ENCODE data around the gene ABCA8.

The ABCA8 gene

DNA sequence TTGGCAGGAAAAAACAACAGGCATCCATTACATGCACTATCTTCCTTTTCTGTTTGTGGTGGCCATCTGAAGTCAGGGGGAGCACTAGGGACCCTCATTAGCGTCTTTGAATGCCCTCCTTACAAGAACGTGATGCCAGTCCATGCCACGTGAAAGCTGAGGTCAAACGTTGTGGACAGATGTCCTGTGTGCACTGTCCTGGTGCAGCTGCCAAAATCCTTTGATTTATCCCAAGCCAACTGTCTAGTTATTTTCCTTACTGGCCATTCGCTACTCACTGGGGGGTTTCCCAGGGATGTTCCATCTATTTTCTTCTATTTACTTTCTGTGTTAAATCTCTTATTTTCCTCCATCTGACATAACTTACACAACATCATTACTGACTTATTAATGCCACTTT is 135.7 kb downstream of the ABCA8 start:
- no peak for DNase-seq (ENCODE audit: low read depth)
- TF ChIP-seq, protein P1, sequence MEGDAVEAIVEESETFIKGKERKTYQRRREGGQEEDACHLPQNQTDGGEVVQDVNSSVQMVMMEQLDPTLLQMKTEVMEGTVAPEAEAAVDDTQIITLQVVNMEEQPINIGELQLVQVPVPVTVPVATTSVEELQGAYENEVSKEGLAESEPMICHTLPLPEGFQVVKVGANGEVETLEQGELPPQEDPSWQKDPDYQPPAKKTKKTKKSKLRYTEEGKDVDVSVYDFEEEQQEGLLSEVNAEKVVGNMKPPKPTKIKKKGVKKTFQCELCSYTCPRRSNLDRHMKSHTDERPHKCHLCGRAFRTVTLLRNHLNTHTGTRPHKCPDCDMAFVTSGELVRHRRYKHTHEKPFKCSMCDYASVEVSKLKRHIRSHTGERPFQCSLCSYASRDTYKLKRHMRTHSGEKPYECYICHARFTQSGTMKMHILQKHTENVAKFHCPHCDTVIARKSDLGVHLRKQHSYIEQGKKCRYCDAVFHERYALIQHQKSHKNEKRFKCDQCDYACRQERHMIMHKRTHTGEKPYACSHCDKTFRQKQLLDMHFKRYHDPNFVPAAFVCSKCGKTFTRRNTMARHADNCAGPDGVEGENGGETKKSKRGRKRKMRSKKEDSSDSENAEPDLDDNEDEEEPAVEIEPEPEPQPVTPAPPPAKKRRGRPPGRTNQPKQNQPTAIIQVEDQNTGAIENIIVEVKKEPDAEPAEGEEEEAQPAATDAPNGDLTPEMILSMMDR (IDR thresholded peaks at IDR 0.05; ENCODE audit: low read length, missing control alignments), result no peak
- no peak overlapping the region for H3K4me3 ChIP-seq (replicated peaks; ENCODE audit: low read depth, low read length)

Measured in fibroblast of pulmonary artery (primary cell).